T-helper 2 cell treated with Interferon-gamma antibody and Interleukin-4, amounts not matched to agents 5 μg/mL and 100 μg/mL, for 36 hours (primary cell): Measurements from ENCODE around the gene OSBPL3.
A peak's percentile ranks its signal among the peaks of the same experiment; 100 is the strongest.

Experiments
- DNase-seq: peaks from one replicate; pipeline ENCODE4 v3.0.0; 2021; ENCODE audit warnings: low spot score
- H3K27ac Mint-ChIP-seq: one replicate; pipeline ENCODE4 v1.8.0; 2021; ENCODE audit warnings: mild to moderate bottlenecking, mixed read lengths
- H3K27me3 Mint-ChIP-seq: one replicate; pipeline ENCODE4 v1.8.0; 2021; ENCODE audit warnings: low read depth, mixed read lengths
- H3K36me3 Mint-ChIP-seq: one replicate; pipeline ENCODE4 v1.8.0; 2021; ENCODE audit warnings: low read depth, mixed read lengths
- H3K4me1 Mint-ChIP-seq: one replicate; pipeline ENCODE4 v1.8.0; 2021; ENCODE audit warnings: low read depth, mixed read lengths
- H3K4me3 Mint-ChIP-seq: one replicate; pipeline ENCODE4 v1.8.0; 2022; ENCODE audit warnings: mild to moderate bottlenecking, moderate library complexity, mixed read lengths
- H3K9me3 Mint-ChIP-seq: one replicate; pipeline ENCODE4 v1.8.0; 2021; ENCODE audit warnings: mixed read lengths

OSBPL3 gene

GRCh38 chr7:24956021-24956420 is 24.0 kb downstream of the OSBPL3 start:
- Mint-ChIP-seq H3K27me3 (no peaks in the 10 kb centered on the region), H3K27ac (no peak overlapping the region), H3K9me3 (no peaks in the 10 kb centered on the region), H3K36me3 (peaks cover 30% of the 10 kb centered on the region), H3K4me3 (no peak overlapping the region), H3K4me1 (peaks cover 65% of the 10 kb centered on the region)
- no peak for DNase-seq

- Mint-ChIP-seq H3K4me3 (no peak overlapping the region), H3K27me3 (no peaks in the 10 kb centered on the region), H3K36me3 (peaks cover 26% of the 10 kb centered on the region), H3K9me3 (no peaks in the 10 kb centered on the region), H3K4me1 (peaks cover 62% of the 10 kb centered on the region), H3K27ac (no peak overlapping the region)
- no peak for DNase-seq
Measured at GRCh38 chr7:24955313-24955712, 24.7 kb downstream of the OSBPL3 start.

- DNase-seq: no peak
- Mint-ChIP-seq H3K4me1 (peaks cover 61% of the 10 kb centered on the region), H3K36me3 (peaks cover 14% of the 10 kb centered on the region), H3K27ac (no peak overlapping the region), H3K9me3 (no peaks in the 10 kb centered on the region), H3K4me3 (no peak overlapping the region), H3K27me3 (no peaks in the 10 kb centered on the region)
Measured at GRCh38 chr7:24952464-24952863, 27.5 kb downstream of the OSBPL3 start.

- Mint-ChIP-seq H3K27me3 (no peaks in the 10 kb centered on the region), H3K4me3 (no peak overlapping the region), H3K4me1 (peaks cover 61% of the 10 kb centered on the region)
Measured at GRCh38 chr7:24951441-24951980, 28.5 kb downstream of the OSBPL3 start.

GRCh38 chr7:24949884-24950283 is 30.1 kb downstream of the OSBPL3 start:
- no peak for DNase-seq
- Mint-ChIP-seq H3K4me1 (peaks cover 60% of the 10 kb centered on the region), H3K36me3 (peaks cover 18% of the 10 kb centered on the region), H3K27ac (no peak overlapping the region), H3K9me3 (no peaks in the 10 kb centered on the region), H3K4me3 (no peak overlapping the region), H3K27me3 (no peaks in the 10 kb centered on the region)

More at GRCh38 chr7:24951441-24951980, 28.5 kb downstream of the OSBPL3 start:
- Mint-ChIP-seq H3K27ac (no peak overlapping the region), H3K9me3 (no peaks in the 10 kb centered on the region), H3K36me3 (peaks cover 17% of the 10 kb centered on the region)
- no peak for DNase-seq

- Mint-ChIP-seq H3K4me1 (peaks cover 58% of the 10 kb centered on the region), H3K27me3 (no peaks in the 10 kb centered on the region), H3K36me3 (peaks cover 17% of the 10 kb centered on the region), H3K4me3 (no peak overlapping the region), H3K9me3 (no peaks in the 10 kb centered on the region), H3K27ac (no peak overlapping the region)
- DNase-seq: no peak
Measured at GRCh38 chr7:24948739-24949138, 31.2 kb downstream of the OSBPL3 start.

GRCh38 chr7:24946467-24946866 is 33.5 kb downstream of the OSBPL3 start:
- H3K36me3 Mint-ChIP-seq: peaks cover 24% of the 10 kb centered on the region
- H3K9me3 Mint-ChIP-seq: no peaks in the 10 kb centered on the region
- no peaks in the 10 kb centered on the region for H3K27me3 Mint-ChIP-seq
- H3K4me1 Mint-ChIP-seq: peaks cover 67% of the 10 kb centered on the region
- no peak overlapping the region for H3K27ac Mint-ChIP-seq
- no peak overlapping the region for H3K4me3 Mint-ChIP-seq
- no peak for DNase-seq

GRCh38 chr7:24945899-24946298 is 34.1 kb downstream of the OSBPL3 start:
- no peak overlapping the region for H3K27ac Mint-ChIP-seq
- H3K4me1 Mint-ChIP-seq: peaks cover 68% of the 10 kb centered on the region
- H3K9me3 Mint-ChIP-seq: no peaks in the 10 kb centered on the region
- H3K36me3 Mint-ChIP-seq: peaks cover 27% of the 10 kb centered on the region
- H3K27me3 Mint-ChIP-seq: no peaks in the 10 kb centered on the region
- H3K4me3 Mint-ChIP-seq: no peak overlapping the region
- DNase-seq: no peak

- Mint-ChIP-seq H3K36me3 (peaks cover 31% of the 10 kb centered on the region), H3K27ac (peak overlapping the region; percentile 72), H3K27me3 (no peaks in the 10 kb centered on the region), H3K4me3 (peak overlapping the region; percentile 47), H3K4me1 (peaks cover 63% of the 10 kb centered on the region), H3K9me3 (no peaks in the 10 kb centered on the region)
- no peak for DNase-seq
Measured at GRCh38 chr7:24943096-24943948, 36.7 kb downstream of the OSBPL3 start.

GRCh38 chr7:24942226-24942625 is 37.8 kb downstream of the OSBPL3 start:
- DNase-seq: no peak
- H3K9me3 Mint-ChIP-seq: peaks cover 11% of the 10 kb centered on the region
- no peak overlapping the region for H3K4me3 Mint-ChIP-seq
- no peak overlapping the region for H3K27ac Mint-ChIP-seq
- H3K36me3 Mint-ChIP-seq: peaks cover 39% of the 10 kb centered on the region
- H3K27me3 Mint-ChIP-seq: no peaks in the 10 kb centered on the region
- H3K4me1 Mint-ChIP-seq: peaks cover 63% of the 10 kb centered on the region

- Mint-ChIP-seq H3K36me3 (peaks cover 44% of the 10 kb centered on the region), H3K9me3 (peaks cover 16% of the 10 kb centered on the region), H3K4me3 (no peak overlapping the region), H3K27me3 (no peaks in the 10 kb centered on the region), H3K4me1 (peaks cover 62% of the 10 kb centered on the region), H3K27ac (no peak overlapping the region)
- no peak for DNase-seq
Measured at GRCh38 chr7:24939416-24939815, 40.6 kb downstream of the OSBPL3 start.

- Mint-ChIP-seq H3K4me3 (no peak overlapping the region), H3K4me1 (peaks cover 58% of the 10 kb centered on the region), H3K36me3 (peaks cover 44% of the 10 kb centered on the region), H3K27me3 (no peaks in the 10 kb centered on the region), H3K9me3 (peaks cover 16% of the 10 kb centered on the region), H3K27ac (no peak overlapping the region)
- DNase-seq: no peak
Measured at GRCh38 chr7:24936121-24936824, 43.7 kb downstream of the OSBPL3 start.

- no peaks in the 10 kb centered on the region for H3K27me3 Mint-ChIP-seq
- H3K9me3 Mint-ChIP-seq: peaks cover 16% of the 10 kb centered on the region
- DNase-seq: no peak
- H3K4me3 Mint-ChIP-seq: no peak overlapping the region
- H3K4me1 Mint-ChIP-seq: peaks cover 61% of the 10 kb centered on the region
- peaks cover 50% of the 10 kb centered on the region for H3K36me3 Mint-ChIP-seq
- H3K27ac Mint-ChIP-seq: no peak overlapping the region
Measured at GRCh38 chr7:24933298-24933697, 46.7 kb downstream of the OSBPL3 start.

GRCh38 chr7:24932815-24933214 is 47.2 kb downstream of the OSBPL3 start:
- Mint-ChIP-seq H3K9me3 (peaks cover 11% of the 10 kb centered on the region), H3K4me1 (peaks cover 59% of the 10 kb centered on the region), H3K4me3 (no peak overlapping the region), H3K27ac (no peak overlapping the region), H3K36me3 (peaks cover 45% of the 10 kb centered on the region), H3K27me3 (no peaks in the 10 kb centered on the region)
- DNase-seq: no peak
